ENCODE data around the gene FZD7. TPM values are rescaled to one million over a fixed set of nuclear protein-coding genes. Genes with fewer than 3 reads are reported as not detected.
A peak's percentile ranks its signal among the peaks of the same experiment; 100 is the strongest.

Gene FZD7
- polyA plus RNA-seq, 1 donor (not counting 4 experiments of a cell fraction or from before 2014, with no cell fraction given): 1.3 TPM

DNA sequence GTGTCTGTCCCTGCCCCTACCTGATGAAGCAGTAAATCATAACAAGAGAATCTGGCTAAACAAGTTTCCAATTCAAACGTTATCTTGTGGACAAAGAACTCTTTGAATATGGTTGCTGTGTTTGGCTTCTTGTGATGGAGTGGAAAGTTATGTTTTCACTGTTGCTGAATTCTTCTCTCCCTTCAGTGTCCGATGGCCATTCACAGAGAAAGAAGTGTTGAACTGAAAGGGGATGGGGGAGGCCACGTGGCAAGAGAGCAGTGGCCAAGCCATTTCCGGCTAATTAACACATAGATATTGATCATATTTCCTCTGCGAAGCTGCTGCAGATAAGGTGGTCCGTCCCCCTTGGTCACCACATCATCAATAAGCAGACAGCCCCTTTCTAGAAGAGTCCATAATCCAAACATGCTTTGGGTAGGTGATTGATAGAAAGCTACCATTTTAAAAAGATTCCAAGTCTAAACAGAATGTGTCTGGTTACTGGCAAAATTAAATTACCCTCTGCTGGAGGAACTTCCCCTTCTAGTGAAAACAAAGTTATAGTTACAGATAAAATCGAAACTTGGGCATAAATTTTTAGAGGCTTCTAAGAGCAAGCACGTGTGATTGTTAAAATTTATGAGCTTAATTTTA, 36.9 kb upstream of the FZD7 start:
- Histone ChIP-seq H3K9me1 (ENCODE audit: control insufficient read depth, extremely low read depth, insufficient read depth, low read length) (no peaks in the 10 kb centered on the region), H3K79me2 (ENCODE audit: control insufficient read depth, insufficient read depth, low read length) (no peaks in the 10 kb centered on the region), H3K4me2 (ENCODE audit: control insufficient read depth, extremely low read depth, insufficient read depth, low read depth, low read length) (peak overlapping the region; percentile 87), H3K4me1 (ENCODE audit: control insufficient read depth, extremely low read depth, insufficient read depth, low read length) (peaks cover 18% of the 10 kb centered on the region), H3K9ac (ENCODE audit: control insufficient read depth, extremely low read depth, insufficient read depth, low read length) (peak overlapping the region; percentile 60), H4K20me1 (ENCODE audit: control insufficient read depth, extremely low read depth, insufficient read depth, low read length) (no peaks in the 10 kb centered on the region), H2AFZ (ENCODE audit: control insufficient read depth, low read length) (peak overlapping the region; percentile 86), H3K27ac (ENCODE audit: control insufficient read depth, insufficient read depth, low read length) (peak overlapping the region; percentile 73), H3K9me3 (ENCODE audit: control insufficient read depth, low read depth, low read length) (no peaks in the 10 kb centered on the region), H3K27me3 (ENCODE audit: control insufficient read depth, extremely low read depth, insufficient read depth, low read length) (no peaks in the 10 kb centered on the region), H3K36me3 (ENCODE audit: control insufficient read depth in 2 of 2, extremely low read depth in 1 of 2, insufficient read depth in 2 of 2, low read length in 2 of 2) (no peaks in the 10 kb centered on the region), H3K4me3 (ENCODE audit: control insufficient read depth in 2 of 3, extremely low read depth in 1 of 3, insufficient read depth in 2 of 3, low read depth in 1 of 3, low read length in 3 of 3) (peak overlapping the region in 1 of 3 experiments; percentile 57)
- DNase-seq (ENCODE audit: low read depth, low spot score) (no peak), FAIRE-seq (no peak)
- dilution Hi-C loops (cut with MboI; ENCODE audit: extremely low pct_ligation_motif_present, low sequenced_read_pairs): no loop called here
- TF ChIP-seq, protein P1, sequence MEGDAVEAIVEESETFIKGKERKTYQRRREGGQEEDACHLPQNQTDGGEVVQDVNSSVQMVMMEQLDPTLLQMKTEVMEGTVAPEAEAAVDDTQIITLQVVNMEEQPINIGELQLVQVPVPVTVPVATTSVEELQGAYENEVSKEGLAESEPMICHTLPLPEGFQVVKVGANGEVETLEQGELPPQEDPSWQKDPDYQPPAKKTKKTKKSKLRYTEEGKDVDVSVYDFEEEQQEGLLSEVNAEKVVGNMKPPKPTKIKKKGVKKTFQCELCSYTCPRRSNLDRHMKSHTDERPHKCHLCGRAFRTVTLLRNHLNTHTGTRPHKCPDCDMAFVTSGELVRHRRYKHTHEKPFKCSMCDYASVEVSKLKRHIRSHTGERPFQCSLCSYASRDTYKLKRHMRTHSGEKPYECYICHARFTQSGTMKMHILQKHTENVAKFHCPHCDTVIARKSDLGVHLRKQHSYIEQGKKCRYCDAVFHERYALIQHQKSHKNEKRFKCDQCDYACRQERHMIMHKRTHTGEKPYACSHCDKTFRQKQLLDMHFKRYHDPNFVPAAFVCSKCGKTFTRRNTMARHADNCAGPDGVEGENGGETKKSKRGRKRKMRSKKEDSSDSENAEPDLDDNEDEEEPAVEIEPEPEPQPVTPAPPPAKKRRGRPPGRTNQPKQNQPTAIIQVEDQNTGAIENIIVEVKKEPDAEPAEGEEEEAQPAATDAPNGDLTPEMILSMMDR (optimal IDR thresholded peaks at IDR 0.05 in 1 of 3, IDR thresholded peaks at IDR 0.05 in 1 of 3, conservative IDR thresholded peaks at IDR 0.05 in 1 of 3; ENCODE audit: extremely low read depth in 1 of 3, insufficient read depth in 2 of 3, low read length in 3 of 3): no peak
- TF ChIP-seq EZH2 (IDR thresholded peaks at IDR 0.05; ENCODE audit: low read length): no peak

DNA sequence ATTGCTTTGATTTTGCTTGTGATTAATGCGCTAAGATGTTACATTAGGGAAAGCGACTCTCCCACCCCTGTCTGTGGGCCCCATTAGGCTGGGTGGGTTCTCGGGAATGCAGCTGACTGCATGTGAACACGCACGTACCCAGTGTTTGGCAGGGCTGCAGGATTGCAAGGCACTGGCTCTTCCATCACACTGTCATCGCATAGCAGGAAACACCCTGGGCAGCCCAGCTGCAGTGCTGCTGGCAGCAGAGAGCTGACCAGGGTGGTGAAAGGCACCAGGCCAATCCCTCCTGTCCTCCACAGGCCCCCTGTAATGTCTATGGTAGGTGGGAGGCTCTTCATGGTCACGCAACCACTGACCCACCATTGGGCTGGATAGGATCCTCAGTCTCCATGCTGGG, 34.4 kb upstream of the FZD7 start:
- H3K27ac ChIP-seq (ENCODE audit: control insufficient read depth, insufficient read depth, low read length): no peak overlapping the region
- dilution Hi-C loops (cut with MboI; ENCODE audit: extremely low pct_ligation_motif_present, low sequenced_read_pairs): no loop called here

More for the DNA sequence above, 34.4 kb upstream of the FZD7 start:
- no peak overlapping the region for H3K4me2 ChIP-seq (ENCODE audit: control insufficient read depth, extremely low read depth, insufficient read depth, low read depth, low read length)
- no peaks in the 10 kb centered on the region for H3K9me3 ChIP-seq (ENCODE audit: control insufficient read depth, low read depth, low read length)
- H3K4me3 ChIP-seq (ENCODE audit: control insufficient read depth in 2 of 3, extremely low read depth in 1 of 3, insufficient read depth in 2 of 3, low read depth in 1 of 3, low read length in 3 of 3): no peak overlapping the region
- H4K20me1 ChIP-seq (ENCODE audit: control insufficient read depth, extremely low read depth, insufficient read depth, low read length): no peaks in the 10 kb centered on the region
- no peak overlapping the region for H2AFZ ChIP-seq (ENCODE audit: control insufficient read depth, low read length)
- TF ChIP-seq, protein P1 (optimal IDR thresholded peaks at IDR 0.05 in 1 of 3, IDR thresholded peaks at IDR 0.05 in 1 of 3, conservative IDR thresholded peaks at IDR 0.05 in 1 of 3; ENCODE audit: extremely low read depth in 1 of 3, insufficient read depth in 2 of 3, low read length in 3 of 3): no peak
- TF ChIP-seq EZH2 (IDR thresholded peaks at IDR 0.05; ENCODE audit: low read length): no peak
- DNase-seq (ENCODE audit: low read depth, low spot score) (no peak), FAIRE-seq (no peak)
- H3K4me1 ChIP-seq (ENCODE audit: control insufficient read depth, extremely low read depth, insufficient read depth, low read length): peaks cover 18% of the 10 kb centered on the region
- H3K9ac ChIP-seq (ENCODE audit: control insufficient read depth, extremely low read depth, insufficient read depth, low read length): no peak overlapping the region
- H3K9me1 ChIP-seq (ENCODE audit: control insufficient read depth, extremely low read depth, insufficient read depth, low read length): no peaks in the 10 kb centered on the region
- no peaks in the 10 kb centered on the region for H3K27me3 ChIP-seq (ENCODE audit: control insufficient read depth, extremely low read depth, insufficient read depth, low read length)
- no peaks in the 10 kb centered on the region for H3K79me2 ChIP-seq (ENCODE audit: control insufficient read depth, insufficient read depth, low read length)
- H3K36me3 ChIP-seq (ENCODE audit: control insufficient read depth in 2 of 2, extremely low read depth in 1 of 2, insufficient read depth in 2 of 2, low read length in 2 of 2): no peaks in the 10 kb centered on the region

Data from keratinocyte (primary cell).